Colonic mucosa (tissue), 4 donors: ENCODE measurements around the gene NCF2. TPM values are rescaled to one million over a fixed set of nuclear protein-coding genes. Genes with fewer than 3 reads are reported as not detected.

Source experiments
- DNase-seq: peaks from one replicate; pipeline ENCODE4 v3.0.0-alpha.2; 2020
- H3K27ac ChIP-seq: fragments of 200-600 bp; one replicate; pipeline ENCODE4 v1.8.0; 2021
- H3K27me3 ChIP-seq: fragments of 200-600 bp; one replicate; pipeline ENCODE4 v1.8.0; 2021
- H3K36me3 ChIP-seq: fragments of 200-600 bp; one replicate; pipeline ENCODE4 v1.8.0; 2021
- H3K4me1 ChIP-seq: fragments of 200-600 bp; one replicate; pipeline ENCODE4 v1.8.0; 2021; ENCODE audit warnings: mild to moderate bottlenecking
- H3K4me3 ChIP-seq: fragments of 200-600 bp; one replicate; pipeline ENCODE4 v1.8.0; 2021
- H3K9ac ChIP-seq, 2 donors: one replicate each; pipeline ENCODE4 v1.7.0; 2013; ENCODE audit warnings: control low read depth in 2 of 2, low read depth in 2 of 2, low read length in 2 of 2
- H3K9me3 ChIP-seq: fragments of 200-600 bp; one replicate; pipeline ENCODE4 v1.8.0; 2021
- CTCF ChIP-seq: fragments of 200-600 bp; IDR thresholded peaks from one replicate; pipeline ENCODE4 v1.8.0; 2022; ENCODE audit warnings: antibody characterized with exemption, mild to moderate bottlenecking
- intact Hi-C: fragments of 100-400 bp; cut with DNase I; formaldehyde crosslinking; loops from one replicate; pipeline ENCODE4 v1.14.1; 2022
- total RNA-seq, 2 donors: library from RNA; stranded (reverse); fragmentation: NEBNext Ultra II Directional in 1 of 2; extraction: Animal tissue kit (Norgen Biotek cat#: 25700) in 1 of 2; gene quantifications; one replicate each; pipeline ENCODE4 v1.2.1, GENCODE V29; 2021
- donor health status: healthy.
- donor health status: DM: no; HTN: no; CAD: no.
- donor health status: DM: no; HTN: no; CAD: no.

NCF2 gene
- total RNA-seq, 2 donors from 2014 or later: 2.5 to 9.1 TPM

GRCh38 chr1:183588827-183589226 is 1.4 kb downstream of the NCF2 start:
- Histone ChIP-seq H3K4me1 (no peaks in the 10 kb centered on the region), H3K4me3 (no peak overlapping the region), H3K36me3 (no peaks in the 10 kb centered on the region), H3K27me3 (no peaks in the 10 kb centered on the region), H3K27ac (peak overlapping the region; percentile 47), H3K9ac (peak overlapping the region in 1 of 2 donors; percentile 51), H3K9me3 (no peaks in the 10 kb centered on the region)
- intact Hi-C loops: no loop called here
- peak; percentile 49 for DNase-seq
- TF ChIP-seq CTCF: no peak

GRCh38 chr1:183586926-183587325 is 3.3 kb downstream of the NCF2 start:
- no peaks in the 10 kb centered on the region for H3K27me3 ChIP-seq
- no peak for DNase-seq
- TF ChIP-seq CTCF: no peak
- H3K36me3 ChIP-seq: no peaks in the 10 kb centered on the region
- no peak overlapping the region for H3K27ac ChIP-seq
- H3K9me3 ChIP-seq: no peaks in the 10 kb centered on the region
- no peak overlapping the region for H3K9ac ChIP-seq
- intact Hi-C loops: no loop called here
- no peaks in the 10 kb centered on the region for H3K4me1 ChIP-seq
- no peak overlapping the region for H3K4me3 ChIP-seq

DNA sequence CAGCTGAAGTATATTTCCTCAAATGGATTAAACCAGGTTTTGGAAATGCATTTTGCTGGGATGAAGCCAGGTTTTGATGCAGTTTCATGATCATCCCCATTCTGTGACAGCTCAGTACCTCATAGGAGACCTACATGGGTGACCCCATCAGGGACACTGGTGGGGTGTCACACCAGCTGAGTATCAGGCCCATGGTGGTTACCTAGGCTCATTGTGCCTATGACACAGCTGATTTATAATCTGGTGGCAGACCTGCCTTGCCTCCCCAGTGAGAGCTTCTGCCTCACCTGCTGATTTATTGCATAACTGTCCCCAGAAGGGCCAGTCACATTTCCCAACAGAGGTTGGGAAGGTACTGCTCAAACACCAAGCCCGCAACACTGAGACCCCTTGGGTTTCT is 3.8 kb downstream of the NCF2 start:
- TF ChIP-seq CTCF: no peak

GRCh38 chr1:183585038-183585437 is 5.2 kb downstream of the NCF2 start:
- intact Hi-C loops: no loop called here
- Histone ChIP-seq H3K9me3 (no peaks in the 10 kb centered on the region), H3K27ac (no peak overlapping the region), H3K27me3 (no peaks in the 10 kb centered on the region), H3K4me3 (no peak overlapping the region), H3K36me3 (no peaks in the 10 kb centered on the region), H3K9ac (no peak overlapping the region), H3K4me1 (no peaks in the 10 kb centered on the region)
- TF ChIP-seq CTCF: no peak
- no peak for DNase-seq

More for the DNA sequence above, 3.8 kb downstream of the NCF2 start:
- Histone ChIP-seq H3K36me3 (no peaks in the 10 kb centered on the region), H3K9me3 (no peaks in the 10 kb centered on the region), H3K27ac (no peak overlapping the region), H3K4me3 (no peak overlapping the region), H3K9ac (no peak overlapping the region), H3K4me1 (no peaks in the 10 kb centered on the region), H3K27me3 (no peaks in the 10 kb centered on the region)
- intact Hi-C loops: no loop called here
- DNase-seq: no peak

DNA sequence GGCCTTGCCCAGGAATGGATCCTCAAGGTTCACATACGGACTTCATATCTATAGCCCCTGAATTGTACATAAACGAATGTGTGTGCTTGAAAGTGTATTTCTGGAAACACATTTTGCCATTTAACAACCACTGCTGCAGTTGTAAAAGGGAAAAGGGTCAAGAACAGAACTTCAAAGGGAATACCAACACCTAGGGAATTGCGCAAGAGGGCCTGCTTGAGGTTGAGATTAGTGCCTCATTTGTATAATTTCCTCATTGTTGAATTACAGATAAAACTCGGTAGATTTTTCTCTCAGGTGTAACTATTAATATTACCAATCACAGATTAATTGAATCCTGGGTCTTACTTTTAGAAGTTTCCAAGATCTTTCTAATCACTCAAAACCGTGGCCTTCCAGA is 6.1 kb downstream of the NCF2 start:
- Histone ChIP-seq H3K36me3 (no peaks in the 10 kb centered on the region), H3K4me1 (no peaks in the 10 kb centered on the region), H3K9me3 (no peaks in the 10 kb centered on the region), H3K4me3 (no peak overlapping the region), H3K9ac (no peak overlapping the region), H3K27me3 (no peaks in the 10 kb centered on the region), H3K27ac (no peak overlapping the region)
- no peak for DNase-seq
- TF ChIP-seq CTCF: no peak
- intact Hi-C loops: no loop called here

GRCh38 chr1:183583466-183583865 is 6.8 kb downstream of the NCF2 start:
- no peaks in the 10 kb centered on the region for H3K27me3 ChIP-seq
- no peaks in the 10 kb centered on the region for H3K36me3 ChIP-seq
- no peaks in the 10 kb centered on the region for H3K9me3 ChIP-seq
- no peak overlapping the region for H3K9ac ChIP-seq
- H3K27ac ChIP-seq: no peak overlapping the region
- intact Hi-C loops: no loop called here
- H3K4me3 ChIP-seq: no peak overlapping the region
- no peak for DNase-seq
- no peak for TF ChIP-seq CTCF
- no peaks in the 10 kb centered on the region for H3K4me1 ChIP-seq
